GM18909 (cell line): ENCODE measurements around the gene FAM24A.

Experiments
- ATAC-seq: cut with Tn5 transposase; IDR thresholded peaks from one replicate; pipeline ENCODE4 v1.9.1; 2021; ENCODE audit warnings: mild to moderate bottlenecking; ENCODE audit not compliant: unreplicated experiment, poor library complexity

The FAM24A gene

DNA sequence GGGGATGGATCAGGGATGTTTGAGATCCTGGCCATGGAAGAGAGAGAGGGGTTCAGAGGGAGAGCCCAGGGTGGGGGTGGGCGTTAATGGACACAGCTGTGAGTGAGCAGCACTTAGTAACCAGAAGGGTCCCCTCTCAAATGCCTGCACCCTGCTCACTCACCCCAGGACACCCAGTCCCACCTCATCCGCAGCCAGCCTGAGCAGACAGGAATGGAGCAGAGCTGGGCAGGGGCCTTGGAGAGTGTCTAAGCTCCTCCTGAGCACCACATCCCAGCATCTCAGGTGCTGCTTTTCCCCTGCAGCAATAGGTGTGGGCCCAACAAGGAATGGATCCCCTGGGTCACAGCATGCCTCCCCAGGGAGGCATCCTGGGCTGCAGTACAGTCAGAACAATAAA lies 5.3 kb downstream of the FAM24A start:
- ATAC-seq = no peak

DNA sequence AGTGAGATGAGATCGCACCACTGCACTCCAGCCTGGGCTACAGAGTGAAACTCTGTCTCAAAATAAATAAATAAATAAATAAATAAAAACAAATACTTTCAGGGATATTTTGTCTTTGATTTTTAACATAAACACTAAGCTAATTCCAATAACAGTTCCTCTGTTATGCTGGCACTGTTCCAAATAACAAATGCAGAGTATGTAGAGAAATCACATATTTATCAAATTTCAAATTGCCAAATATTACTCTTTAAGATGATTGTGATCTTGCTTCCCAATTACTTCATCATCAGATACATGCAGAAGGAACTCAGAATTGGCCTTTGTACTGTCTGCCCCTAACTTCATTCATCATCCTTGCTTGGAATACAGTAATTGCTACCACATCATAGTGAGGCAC lies 19.7 kb downstream of the FAM24A start:
- ATAC-seq = no peak

DNA sequence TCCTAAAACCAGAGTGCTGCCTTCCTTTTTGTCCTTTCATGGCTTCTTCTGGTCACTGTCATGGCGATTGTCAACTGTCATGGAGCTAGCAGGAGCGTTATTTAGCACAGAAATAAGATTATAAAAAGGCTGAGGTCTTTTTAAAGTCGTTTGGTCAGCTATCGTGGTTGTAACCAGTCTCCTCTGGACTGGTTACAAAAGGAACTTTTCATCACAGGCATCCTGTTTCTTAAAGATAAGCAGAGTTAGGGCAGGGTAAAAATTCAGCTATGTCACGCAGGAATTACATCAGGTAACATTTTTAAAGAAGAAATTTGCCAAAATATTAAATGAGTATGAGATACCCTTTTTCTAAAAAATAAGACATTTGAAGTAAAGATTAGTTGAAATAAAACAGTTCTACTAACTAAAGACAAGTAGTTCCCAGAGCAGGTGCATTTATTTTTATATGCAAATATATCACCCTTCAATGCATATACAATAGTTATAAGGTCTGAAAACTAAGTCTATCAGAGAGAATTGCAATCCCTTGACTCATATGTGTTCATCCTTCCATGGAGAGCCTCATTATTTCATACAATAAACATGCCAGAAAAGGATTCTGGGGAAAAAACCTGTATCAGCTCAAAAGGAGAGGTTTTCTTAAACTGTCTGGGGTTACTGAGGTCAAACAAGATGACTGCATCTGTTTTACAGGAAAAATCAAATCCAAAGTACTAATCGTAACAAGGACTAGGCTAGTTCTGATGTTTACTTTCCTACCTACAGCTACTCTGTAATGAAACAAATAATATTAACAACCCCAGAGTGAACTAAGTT lies 20.9 kb downstream of the FAM24A start:
- no peak for ATAC-seq

DNA sequence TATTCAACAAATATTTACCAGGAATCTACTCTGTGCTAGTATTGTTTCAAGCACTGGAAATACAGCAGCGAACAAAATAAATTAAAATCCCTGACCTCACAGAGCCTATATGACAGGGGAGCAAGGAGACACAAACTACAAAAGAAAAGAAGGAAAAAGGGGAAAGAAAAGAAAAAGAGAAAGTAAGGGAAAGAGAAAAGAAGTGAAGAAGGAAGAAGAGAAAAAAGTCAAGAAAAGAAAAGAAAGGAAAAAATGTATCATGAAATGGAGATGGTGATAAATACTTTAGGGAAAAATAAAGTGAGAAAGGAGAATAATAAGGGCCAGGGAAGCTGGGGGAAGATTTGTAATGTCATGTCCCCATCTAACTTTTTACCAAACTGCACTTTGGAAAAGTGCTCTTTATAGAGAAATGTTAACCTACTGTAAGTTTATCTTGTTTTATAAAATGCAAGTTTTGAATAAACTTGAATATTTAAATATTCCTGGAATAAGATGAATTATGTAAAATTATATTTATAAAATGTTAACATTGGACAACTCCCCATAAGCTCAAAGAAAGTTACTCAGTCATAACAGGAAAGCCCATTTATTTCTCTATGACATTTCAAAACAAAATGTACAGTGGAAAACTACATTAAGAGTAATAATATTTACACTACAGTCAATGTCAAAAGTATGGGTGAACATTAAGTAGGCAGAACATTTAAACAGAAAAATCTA lies 28.9 kb downstream of the FAM24A start:
- ATAC-seq = no peak

DNA sequence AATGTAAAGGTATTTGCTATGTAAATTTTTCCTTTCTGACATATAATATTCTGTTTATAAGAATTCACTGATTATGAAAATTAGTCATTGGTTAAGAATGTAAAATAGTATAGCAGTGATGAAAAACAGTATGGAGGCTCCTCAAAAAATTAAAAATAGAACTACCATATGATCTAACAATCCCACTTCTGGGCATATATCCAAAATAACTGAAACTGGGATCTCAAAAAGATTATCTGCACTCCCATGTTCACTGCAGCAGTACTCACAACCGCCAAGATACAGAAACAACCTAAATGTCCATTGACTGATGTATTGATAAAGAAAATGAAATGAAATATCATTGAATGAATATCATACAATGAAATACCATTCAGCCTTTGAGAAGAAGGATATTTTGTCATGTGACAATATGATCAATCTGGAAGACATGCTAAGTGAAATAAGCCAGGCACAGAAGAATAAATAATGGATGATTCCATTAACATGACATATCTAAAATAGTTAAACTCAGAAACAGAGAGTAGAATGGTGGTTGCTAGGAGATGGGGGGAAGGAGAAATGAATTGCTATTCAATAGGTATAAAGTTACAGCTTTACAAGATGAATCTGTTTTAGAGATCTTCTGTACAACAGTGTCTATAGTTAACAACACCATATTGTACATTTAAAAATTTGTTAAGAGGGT lies 29.6 kb downstream of the FAM24A start:
- ATAC-seq = no peak

DNA sequence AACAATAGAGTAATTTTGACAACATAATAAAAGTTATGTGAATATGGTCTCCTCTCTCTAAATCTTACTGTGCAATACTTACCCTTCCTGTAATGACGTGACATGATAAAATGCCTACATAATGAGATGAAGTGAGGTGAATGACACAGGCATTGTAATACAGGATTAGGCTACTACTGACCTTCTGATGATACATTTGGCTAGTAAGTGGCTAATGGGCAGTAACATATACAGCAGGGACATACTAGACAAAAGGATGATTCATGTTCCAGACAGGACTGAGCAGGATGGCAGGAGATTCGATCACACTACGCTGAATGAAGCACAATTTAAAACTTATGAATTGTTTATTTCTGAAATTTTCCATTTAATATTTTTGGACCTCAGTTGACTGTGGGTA lies 38.9 kb downstream of the FAM24A start:
- no peak for ATAC-seq

DNA sequence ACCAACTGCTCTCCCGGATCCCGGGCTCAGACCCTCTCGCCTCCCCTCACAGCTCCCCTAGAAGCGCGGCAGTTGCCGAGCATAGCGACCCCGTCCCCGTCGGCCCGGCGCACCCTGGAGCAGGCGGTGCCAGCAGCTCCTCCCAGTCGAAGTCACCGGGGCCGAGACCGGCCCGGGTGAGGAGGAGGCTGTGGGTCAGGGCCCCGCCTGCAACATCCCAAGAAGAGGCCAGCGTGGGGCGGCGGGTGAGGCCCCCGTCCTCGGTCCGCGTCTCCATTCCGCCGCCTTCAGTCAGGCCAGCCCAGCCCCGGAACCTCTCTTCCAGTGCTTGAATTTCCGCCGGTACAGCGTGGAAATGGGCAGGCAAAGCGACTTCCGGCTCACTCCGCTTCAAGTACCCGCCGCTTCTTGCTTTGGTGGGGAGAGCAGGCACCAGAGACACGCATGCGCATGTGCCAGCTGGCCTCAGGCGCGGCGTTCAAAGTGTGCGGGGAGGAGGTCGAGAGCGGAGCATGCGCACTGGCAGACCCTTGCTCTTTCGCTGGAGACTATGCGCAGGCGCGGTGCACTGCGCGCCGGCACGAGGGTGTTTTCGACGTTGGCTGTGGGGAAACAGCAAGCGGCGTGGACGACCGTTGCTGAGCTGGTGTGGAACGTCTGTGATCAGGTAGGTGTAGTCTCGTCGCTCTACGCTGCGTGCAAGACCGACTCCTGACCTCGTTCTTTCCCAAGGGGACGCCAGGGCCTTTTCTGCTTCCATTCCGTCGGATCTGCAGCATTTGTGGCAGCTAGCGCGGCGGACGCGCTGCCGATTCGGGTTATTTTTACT lies 43.7 kb downstream of the FAM24A start, which contains the start of gene C10orf88:
Gene C10orf88, minus strand, starts transcription at position 326 of the 829 bp plus-strand sequence. Its CDS starts 49 bp downstream, at position 277.
- peak; percentile 97 for ATAC-seq

- no peak for ATAC-seq
Observed at GRCh38 chr10:122954731-122955050, 44.3 kb downstream of the FAM24A start.

GRCh38 chr10:122955892-122956291 lies 45.5 kb downstream of the FAM24A start:
- ATAC-seq = no peak

GRCh38 chr10:122957474-122957873 lies 47.1 kb downstream of the FAM24A start:
- no peak for ATAC-seq

- ATAC-seq = no peak
Observed at GRCh38 chr10:122962405-122962804, 52.0 kb downstream of the FAM24A start.
